Testis (tissue), 2 donors: ENCODE results near the gene ABCC4.

Source experiments
- CTCF ChIP-seq, 3 experiments: fragments of 450-650 bp in 2 of 3; fragments of 200-600 bp in 1 of 3; sonication (generic) in 1 of 3; IDR thresholded peaks; one replicate each; pipeline ENCODE4 v1.5.1; 2016 to 2019; ENCODE audit warnings: antibody characterized with exemption in 3 of 3, mild to moderate bottlenecking in 2 of 3, moderate library complexity in 1 of 3
- POLR2A ChIP-seq: fragments of 450-650 bp; IDR thresholded peaks from one replicate; pipeline ENCODE4 v1.6.1; 2017; ENCODE audit warnings: antibody characterized with exemption, mild to moderate bottlenecking, moderate library complexity

GRCh38 chr13:95140502-95140901 lies 160.7 kb downstream of the ABCC4 start:
- TF ChIP-seq CTCF (IDR thresholded peaks at IDR 0.05) (no peak), POLR2A (no peak)
